OCI-LY1 (cell line): ENCODE results near the gene LAMC3.

Source experiments
- H2AFZ ChIP-seq: fragments of 200-600 bp; sonication (generic), shearing (Covaris generic); 2 replicates; pipeline ENCODE4 v1.6.0; 2014; ENCODE audit warnings: antibody characterized with exemption, mild to moderate bottlenecking, low read length
- H3F3A ChIP-seq: fragments of 200-600 bp; sonication (generic), shearing (Covaris generic); 2 replicates; pipeline ENCODE4 v1.6.0; 2014; ENCODE audit warnings: mild to moderate bottlenecking, antibody characterized with exemption, low read length, moderate library complexity; ENCODE audit not compliant: insufficient read depth
- H3K27ac ChIP-seq: fragments of 200-600 bp; sonication (generic); 2 replicates; pipeline ENCODE4 v1.5.1; 2014; ENCODE audit warnings: low read length, mixed run types, mild to moderate bottlenecking, low read depth; ENCODE audit not compliant: poor library complexity, severe bottlenecking
- H3K27me3 ChIP-seq: fragments of 200-600 bp; sonication (generic); 2 replicates; pipeline ENCODE4 v1.6.0; 2014; ENCODE audit warnings: antibody characterized with exemption, mild to moderate bottlenecking, low read length, moderate library complexity; ENCODE audit not compliant: insufficient read depth
- H3K36me3 ChIP-seq: fragments of 200-600 bp; sonication (generic); 2 replicates; pipeline ENCODE4 v1.6.1; 2014; ENCODE audit warnings: mild to moderate bottlenecking, antibody characterized with exemption, low read length, moderate library complexity, mixed read lengths; ENCODE audit not compliant: insufficient read depth
- H3K4me1 ChIP-seq: fragments of 200-600 bp; sonication (generic); 2 replicates; pipeline ENCODE4 v1.5.1; 2014; ENCODE audit warnings: mild to moderate bottlenecking, low read length, moderate library complexity; ENCODE audit not compliant: insufficient read depth, severe bottlenecking
- H3K4me2 ChIP-seq: fragments of 200-600 bp; sonication (generic), shearing (Covaris generic); 2 replicates; pipeline ENCODE4 v1.6.1; 2014; ENCODE audit warnings: low read length
- H3K4me3 ChIP-seq: fragments of 200-600 bp; sonication (generic); 2 replicates; pipeline ENCODE4 v1.5.1; 2014; ENCODE audit warnings: low read length, low read depth, mild to moderate bottlenecking, mixed read lengths; ENCODE audit not compliant: poor library complexity, severe bottlenecking
- H3K79me2 ChIP-seq: fragments of 200-600 bp; shearing (Covaris generic); 2 replicates; pipeline ENCODE4 v1.6.1; 2016; ENCODE audit warnings: mixed run types, low read length, mixed read lengths; ENCODE audit not compliant: insufficient read depth
- H3K9ac ChIP-seq: fragments of 200-600 bp; sonication (generic), shearing (Covaris generic); 2 replicates; pipeline ENCODE4 v1.6.1; 2014; ENCODE audit warnings: mild to moderate bottlenecking, low read length, mixed read lengths
- H3K9me2 ChIP-seq: fragments of 200-600 bp; sonication (generic), shearing (Covaris generic); 2 replicates; pipeline ENCODE4 v1.6.1; 2014; ENCODE audit warnings: low read depth, mild to moderate bottlenecking, low read length, mixed read lengths
- H3K9me3 ChIP-seq: fragments of 200-600 bp; shearing (Covaris generic); 2 replicates; pipeline ENCODE4 v1.6.1; 2014; ENCODE audit warnings: low read length, mixed read lengths
- H4K20me1 ChIP-seq: fragments of 200-600 bp; sonication (generic), shearing (Covaris generic); 2 replicates; pipeline ENCODE4 v1.6.0; 2016; ENCODE audit warnings: mild to moderate bottlenecking, low read length; ENCODE audit not compliant: insufficient read depth
- EZH2 ChIP-seq: fragments of 200-600 bp; sonication (generic), shearing (Covaris generic); IDR thresholded peaks from 2 replicates; pipeline ENCODE4 v1.8.0; 2017; ENCODE audit warnings: borderline replicate concordance, mixed run types, mild to moderate bottlenecking, antibody characterized with exemption, low read length, moderate library complexity, mixed read lengths
- TF ChIP-seq, protein P1 (sequence below): fragments of 200-600 bp; sonication (generic), shearing (Covaris generic); IDR thresholded peaks from 2 replicates; pipeline ENCODE4 v1.5.1; 2017; ENCODE audit warnings: mild to moderate bottlenecking, antibody characterized with exemption, low read length, moderate library complexity, mixed read lengths

The LAMC3 gene

DNA sequence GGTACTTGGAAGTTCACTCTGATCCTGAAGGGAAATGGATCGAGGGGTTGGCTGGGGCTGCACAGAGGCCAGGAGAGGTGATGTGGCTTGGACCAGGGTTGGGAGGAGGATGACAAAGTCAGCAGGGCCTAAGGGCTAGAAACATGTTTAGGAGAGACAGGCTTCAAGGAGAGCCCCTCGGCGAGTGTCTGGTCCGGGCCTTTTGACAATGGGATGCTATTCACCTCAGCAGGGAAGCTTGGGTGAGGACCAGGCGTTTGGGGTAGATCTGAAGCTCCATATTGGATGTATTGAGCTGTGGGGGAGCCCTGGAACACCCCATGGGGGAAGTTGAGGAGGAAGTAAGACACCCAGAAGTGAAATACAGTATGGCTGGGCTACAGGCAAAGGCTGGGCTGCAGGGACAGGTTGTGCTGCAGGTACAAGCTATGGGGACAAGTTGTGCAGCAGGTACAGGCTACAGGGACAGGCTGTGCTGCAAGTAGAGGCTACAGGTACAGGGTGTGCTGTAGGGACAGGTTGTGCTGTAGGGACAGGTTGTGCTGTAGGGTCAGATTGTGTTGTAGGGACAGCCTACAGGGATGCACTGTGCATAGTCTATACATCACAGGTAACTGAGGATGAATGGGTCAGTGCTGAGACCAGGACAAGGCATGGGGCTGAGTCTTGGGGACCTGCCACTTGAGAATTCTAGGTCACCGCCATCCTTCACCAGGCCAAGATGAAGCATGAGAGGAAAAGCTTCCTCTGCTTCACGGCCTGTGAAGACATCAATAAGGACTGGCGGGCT is 47.3 kb upstream of the LAMC3 start:
- no peak overlapping the region for H3K4me2 ChIP-seq

GRCh38 chr9:130962418-130963316 is 46.3 kb upstream of the LAMC3 start:
- no peaks in the 10 kb centered on the region for H4K20me1 ChIP-seq
- no peaks in the 10 kb centered on the region; the same call in 1 of the 2 replicates for H3K36me3 ChIP-seq
- no peaks in the 10 kb centered on the region for H3K9me3 ChIP-seq
- H3K4me1 ChIP-seq = no peaks in the 10 kb centered on the region
- no peak overlapping the region for H2AFZ ChIP-seq
- H3K4me3 ChIP-seq = no peak overlapping the region
- H3F3A ChIP-seq = no peaks in the 10 kb centered on the region
- TF ChIP-seq EZH2 = no peak
- no peak overlapping the region for H3K9ac ChIP-seq
- H3K27ac ChIP-seq = no peak overlapping the region
- no peaks in the 10 kb centered on the region for H3K79me2 ChIP-seq
- H3K9me2 ChIP-seq = no peaks in the 10 kb centered on the region
- H3K27me3 ChIP-seq = peaks cover 6% of the 10 kb centered on the region
- H3K4me2 ChIP-seq = no peak overlapping the region

More for the DNA sequence above, 47.3 kb upstream of the LAMC3 start:
- H3K27ac ChIP-seq = no peak overlapping the region
- TF ChIP-seq, protein P1, sequence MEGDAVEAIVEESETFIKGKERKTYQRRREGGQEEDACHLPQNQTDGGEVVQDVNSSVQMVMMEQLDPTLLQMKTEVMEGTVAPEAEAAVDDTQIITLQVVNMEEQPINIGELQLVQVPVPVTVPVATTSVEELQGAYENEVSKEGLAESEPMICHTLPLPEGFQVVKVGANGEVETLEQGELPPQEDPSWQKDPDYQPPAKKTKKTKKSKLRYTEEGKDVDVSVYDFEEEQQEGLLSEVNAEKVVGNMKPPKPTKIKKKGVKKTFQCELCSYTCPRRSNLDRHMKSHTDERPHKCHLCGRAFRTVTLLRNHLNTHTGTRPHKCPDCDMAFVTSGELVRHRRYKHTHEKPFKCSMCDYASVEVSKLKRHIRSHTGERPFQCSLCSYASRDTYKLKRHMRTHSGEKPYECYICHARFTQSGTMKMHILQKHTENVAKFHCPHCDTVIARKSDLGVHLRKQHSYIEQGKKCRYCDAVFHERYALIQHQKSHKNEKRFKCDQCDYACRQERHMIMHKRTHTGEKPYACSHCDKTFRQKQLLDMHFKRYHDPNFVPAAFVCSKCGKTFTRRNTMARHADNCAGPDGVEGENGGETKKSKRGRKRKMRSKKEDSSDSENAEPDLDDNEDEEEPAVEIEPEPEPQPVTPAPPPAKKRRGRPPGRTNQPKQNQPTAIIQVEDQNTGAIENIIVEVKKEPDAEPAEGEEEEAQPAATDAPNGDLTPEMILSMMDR = no peak
- H3K9me3 ChIP-seq = no peaks in the 10 kb centered on the region
- H3F3A ChIP-seq = no peaks in the 10 kb centered on the region
- H2AFZ ChIP-seq = no peak overlapping the region
- H3K4me1 ChIP-seq = no peaks in the 10 kb centered on the region
- no peaks in the 10 kb centered on the region for H3K79me2 ChIP-seq
- H3K27me3 ChIP-seq = peaks cover 4% of the 10 kb centered on the region; the same call in 1 of the 2 replicates
- H3K9ac ChIP-seq = no peak overlapping the region
- no peaks in the 10 kb centered on the region for H4K20me1 ChIP-seq
- H3K4me3 ChIP-seq = no peak overlapping the region
- no peaks in the 10 kb centered on the region for H3K9me2 ChIP-seq
- H3K36me3 ChIP-seq = no peaks in the 10 kb centered on the region; the same call in 1 of the 2 replicates

DNA sequence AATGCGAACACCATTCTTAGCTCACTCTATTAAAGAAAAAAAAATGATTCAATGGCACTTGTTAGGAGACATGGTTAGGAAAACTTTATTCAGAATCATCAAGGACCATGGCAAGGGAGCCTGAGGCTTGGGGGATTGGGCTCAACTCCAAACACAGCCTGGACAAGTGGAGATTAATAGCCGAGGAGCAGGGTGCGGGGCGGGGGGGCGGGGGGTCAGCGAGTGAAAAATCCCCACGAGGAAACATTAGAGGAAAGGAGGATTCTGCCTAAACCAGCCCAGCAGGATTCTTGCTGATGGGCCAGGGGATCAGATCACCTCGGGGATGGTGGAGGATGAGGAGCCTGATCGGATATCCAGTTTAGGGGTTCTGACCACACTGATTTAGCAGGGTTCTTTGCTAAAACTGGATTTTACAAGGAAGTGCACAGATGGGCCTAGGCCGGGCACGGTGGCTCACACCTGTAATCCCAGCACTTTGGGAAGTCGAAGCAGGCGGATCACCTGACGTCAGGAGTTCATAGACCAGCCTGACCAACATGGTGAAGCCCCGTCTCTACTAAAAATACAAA is 45.6 kb upstream of the LAMC3 start:
- H3K4me2 ChIP-seq = no peak overlapping the region

More for the DNA sequence above, 45.6 kb upstream of the LAMC3 start:
- no peaks in the 10 kb centered on the region; the same call in 1 of the 2 replicates for H3K36me3 ChIP-seq
- no peaks in the 10 kb centered on the region for H3K9me2 ChIP-seq
- no peak overlapping the region for H2AFZ ChIP-seq
- peaks cover 10% of the 10 kb centered on the region for H3K27me3 ChIP-seq
- H3K4me3 ChIP-seq = no peak overlapping the region
- H3K9ac ChIP-seq = no peak overlapping the region
- no peak overlapping the region for H3K27ac ChIP-seq
- H3K4me1 ChIP-seq = no peaks in the 10 kb centered on the region
- H4K20me1 ChIP-seq = no peaks in the 10 kb centered on the region
- no peaks in the 10 kb centered on the region for H3K9me3 ChIP-seq
- TF ChIP-seq, protein P1 = no peak
- no peak for TF ChIP-seq EZH2
- no peaks in the 10 kb centered on the region for H3K79me2 ChIP-seq
- no peaks in the 10 kb centered on the region for H3F3A ChIP-seq
